NCI-H526 treated with DMSO at 0.1 percent for 48 hours (cell line): Measurements from ENCODE around the gene NLRP8.
A peak's percentile ranks its signal among the peaks of the same experiment; 100 is the strongest.
"Not testable (repeated sequence)": the region's sequence is repeated elsewhere in the genome, so short reads cannot be mapped to it uniquely, and the experiment has no call there.

Source experiments
- DNase-seq: peaks from one replicate; lab custom pipeline; 2025; lab: John Stamatoyannopoulos, UW

NLRP8 gene

GRCh38 chr19:55947532-55947931 lies at the start of gene NLRP8:
NLRP8 (plus strand) TSS chr19:55947832.
- no peak for DNase-seq

GRCh38 chr19:55898911-55899310 lies 48.7 kb upstream of the NLRP8 start:
- no peak for DNase-seq

- no peak for DNase-seq
These were observed 46.1 kb upstream of the NLRP8 start for GRCh38 chr19:55901369-55902079.

GRCh38 chr19:55902080-55902751 lies 45.4 kb upstream of the NLRP8 start:
- no peak for DNase-seq

- no peak for DNase-seq
These were observed 40.3 kb upstream of the NLRP8 start for GRCh38 chr19:55907286-55907685.

GRCh38 chr19:55907746-55908145 lies 39.9 kb upstream of the NLRP8 start:
- no peak for DNase-seq

- no peak for DNase-seq
These were observed 37.8 kb upstream of the NLRP8 start for GRCh38 chr19:55909801-55910200.

- DNase-seq = no peak
These were observed 34.7 kb upstream of the NLRP8 start for GRCh38 chr19:55912916-55913315.

GRCh38 chr19:55913643-55914268 lies 33.9 kb upstream of the NLRP8 start:
- no peak for DNase-seq

GRCh38 chr19:55923556-55923955 lies 24.1 kb upstream of the NLRP8 start:
- no peak for DNase-seq

GRCh38 chr19:55927991-55928390 lies 19.6 kb upstream of the NLRP8 start:
- DNase-seq = no peak

GRCh38 chr19:55929258-55929657 lies 18.4 kb upstream of the NLRP8 start:
- not testable (repeated sequence) for DNase-seq

GRCh38 chr19:55930996-55931515 lies 16.6 kb upstream of the NLRP8 start:
- no peak for DNase-seq

GRCh38 chr19:55931936-55932386 lies 15.7 kb upstream of the NLRP8 start, which contains the start of gene NLRP13:
NLRP13 (minus strand) TSS chr19:55932336; CDS start chr19:55932311, 25 bp downstream.
- DNase-seq = no peak

- DNase-seq = no peak
These were observed 12.4 kb upstream of the NLRP8 start for GRCh38 chr19:55935206-55935605.

- DNase-seq = no peak
These were observed 8.4 kb upstream of the NLRP8 start for GRCh38 chr19:55939206-55939605.

GRCh38 chr19:55940306-55940705 lies 7.3 kb upstream of the NLRP8 start:
- no peak for DNase-seq

- DNase-seq = not testable (repeated sequence)
These were observed 2.9 kb downstream of the NLRP8 start for GRCh38 chr19:55950566-55950965.

- no peak for DNase-seq
These were observed 8.8 kb downstream of the NLRP8 start for GRCh38 chr19:55956431-55956830.

GRCh38 chr19:55958356-55958755 lies 10.7 kb downstream of the NLRP8 start:
- DNase-seq = peak; percentile 12

- no peak for DNase-seq
These were observed 12.5 kb downstream of the NLRP8 start for GRCh38 chr19:55959996-55960675.

- DNase-seq = no peak
These were observed 14.6 kb downstream of the NLRP8 start for GRCh38 chr19:55962186-55962585.
